Smooth muscle cell (in vitro differentiated cells): ENCODE results near the gene CEND1. TPM values are rescaled to one million over a fixed set of nuclear protein-coding genes. Genes with fewer than 3 reads are reported as not detected.

ENCODE experiments used
- DNase-seq: peaks from one replicate; lab custom pipeline; 2025; ENCODE audit not compliant: unreplicated experiment; lab: John Stamatoyannopoulos, UW
- H2AFZ ChIP-seq: fragments of 200-600 bp; sonication (generic); 2 replicates; pipeline ENCODE4 v1.6.0; 2016; ENCODE audit warnings: antibody characterized with exemption, low read depth, mild to moderate bottlenecking
- H3F3A ChIP-seq: fragments of 200-600 bp; sonication (generic); 2 replicates; pipeline ENCODE4 v1.6.0; 2017; ENCODE audit warnings: antibody characterized with exemption, low read depth
- H3K27ac ChIP-seq: fragments of 200-600 bp; sonication (generic); 2 replicates; pipeline ENCODE4 v1.5.1; 2016; ENCODE audit warnings: low read depth, mild to moderate bottlenecking
- H3K27me3 ChIP-seq: fragments of 200-600 bp; sonication (generic); 2 replicates; pipeline ENCODE4 v1.6.1; 2016; ENCODE audit warnings: low read depth, mild to moderate bottlenecking
- H3K36me3 ChIP-seq: fragments of 200-600 bp; sonication (generic); 2 replicates; pipeline ENCODE4 v1.5.1; 2016; ENCODE audit warnings: low read depth
- H3K4me1 ChIP-seq: fragments of 200-600 bp; sonication (generic); 2 replicates; pipeline ENCODE4 v1.5.1; 2016; ENCODE audit warnings: low read depth
- H3K4me2 ChIP-seq: fragments of 200-600 bp; sonication (generic); 2 replicates; pipeline ENCODE4 v1.6.0; 2016; ENCODE audit warnings: mild to moderate bottlenecking
- H3K4me3 ChIP-seq: fragments of 200-600 bp; sonication (generic); 2 replicates; pipeline ENCODE4 v1.5.1; 2016; ENCODE audit warnings: mild to moderate bottlenecking
- H3K79me2 ChIP-seq: fragments of 200-600 bp; sonication (generic); 2 replicates; pipeline ENCODE4 v1.6.0; 2016; ENCODE audit warnings: low read depth, mild to moderate bottlenecking
- H3K9ac ChIP-seq: fragments of 200-600 bp; sonication (generic); 2 replicates; pipeline ENCODE4 v1.6.0; 2016; ENCODE audit warnings: low read depth
- H3K9me3 ChIP-seq: fragments of 200-600 bp; sonication (generic); replicated peaks from 2 replicates; pipeline ENCODE4 v1.5.1; 2016; ENCODE audit warnings: low read depth
- H4K20me1 ChIP-seq: fragments of 200-600 bp; sonication (generic); 2 replicates; pipeline ENCODE4 v1.6.0; 2016; ENCODE audit warnings: low read depth
- WGBS: methylation state at CpG from one replicate; pipeline ENCODE4 v1.1.7; 2016; ENCODE audit warnings: low lambda C conversion rate; 5-methylcytosine and 5-hydroxymethylcytosine counted together
- polyA plus RNA-seq: library from polyadenylated mRNA; unstranded; fragments of >200 nt; fragmentation: Nextera tagmentation; extraction: Ambion mirVana; gene quantifications from 2 replicates; pipeline ENCODE4 v1.2.1, GENCODE V29; 2016
- total RNA-seq: library from RNA; depleted of rRNA; stranded (reverse); fragments of >200 nt; gene quantifications from 2 replicates; pipeline ENCODE4 v1.2.3, GENCODE V29; 2014
- TF ChIP-seq, protein P1 (sequence below): fragments of 200-600 bp; sonication (generic); IDR thresholded peaks from 2 replicates; pipeline ENCODE4 v1.5.1; 2017; ENCODE audit warnings: borderline replicate concordance, mild to moderate bottlenecking, antibody characterized with exemption; ENCODE audit not compliant: insufficient read depth, poor library complexity, severe bottlenecking

The CEND1 gene
- total and polyA plus RNA-seq, 2 experiments from 2014 or later = 0.13 TPM; not detected in 1

DNA sequence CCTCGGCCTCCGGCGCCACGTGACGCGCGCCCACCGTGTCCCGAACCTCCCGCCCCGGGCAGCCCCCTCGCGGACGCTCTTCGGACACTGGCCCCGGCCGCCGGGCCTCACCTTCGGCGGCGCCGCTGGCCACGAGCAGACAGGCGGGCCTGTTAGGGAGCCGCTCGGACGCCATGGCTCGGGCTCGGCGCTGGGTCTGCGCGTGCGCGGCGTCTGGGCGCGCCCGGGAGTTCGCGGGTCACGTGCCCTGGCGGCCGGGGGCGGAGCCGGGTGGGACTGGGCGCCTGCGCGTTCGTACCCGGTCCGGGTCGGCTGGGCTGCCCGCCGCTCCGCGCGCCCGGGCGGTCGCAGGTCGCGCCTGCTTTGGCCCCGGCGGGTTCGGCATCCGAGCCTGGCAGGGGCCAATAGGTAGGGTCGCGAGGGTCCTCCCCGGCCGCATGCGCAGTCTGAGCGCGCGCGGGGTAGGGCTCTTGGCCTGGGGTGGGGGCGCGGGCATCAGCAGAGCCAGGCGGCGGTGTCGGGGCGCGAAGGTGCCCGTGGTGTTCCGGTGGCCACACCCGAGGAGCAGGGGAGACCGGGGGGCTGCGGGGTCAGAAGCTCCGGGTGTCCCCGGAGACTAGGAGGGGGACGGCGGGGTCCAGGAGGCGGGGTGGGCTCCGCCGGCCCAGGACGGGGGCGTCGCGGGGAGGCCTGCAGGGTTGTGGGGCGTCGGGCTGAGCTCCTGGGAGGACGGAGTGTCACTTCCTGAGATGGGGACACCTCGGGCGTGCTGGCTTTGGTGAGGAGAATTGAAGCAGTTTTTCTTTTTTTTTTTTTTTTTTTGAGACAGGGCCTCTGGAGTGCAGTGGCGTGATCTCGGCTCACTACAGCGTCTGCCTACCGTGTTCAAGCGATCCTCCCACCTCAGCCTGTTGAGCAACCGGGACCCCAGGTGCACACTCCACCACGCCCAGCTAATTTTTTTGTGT lies 12.3 kb downstream of the CEND1 start, which contains the start of gene GATD1:
TSS of gene GATD1 (minus strand) at position 200 of the 968 bp plus-strand sequence. CDS start at position 175, 25 bp downstream.
- Histone ChIP-seq H3K4me3 (peak within 1 kb of the TSS; percentile 98), H3K4me2 (peak within 1 kb of the TSS; percentile 100), H3K9me3 (no peaks in the 10 kb centered on the region), H3K9ac (peak within 1 kb of the TSS; percentile 91), H4K20me1 (peaks cover 71% of the 10 kb centered on the region), H3F3A (no peaks in the 10 kb centered on the region), H3K36me3 (no peaks in the 10 kb centered on the region), H3K27me3 (no peaks in the 10 kb centered on the region), H3K79me2 (peaks cover 52% of the 10 kb centered on the region), H2AFZ (peak within 1 kb of the TSS; percentile 92), H3K4me1 (peaks cover 17% of the 10 kb centered on the region), H3K27ac (peak within 1 kb of the TSS; percentile 23)
- 1% methylated on average over 40 of the region's 110 CpGs for WGBS
- DNase-seq = peak; percentile 85
- TF ChIP-seq, protein P1, sequence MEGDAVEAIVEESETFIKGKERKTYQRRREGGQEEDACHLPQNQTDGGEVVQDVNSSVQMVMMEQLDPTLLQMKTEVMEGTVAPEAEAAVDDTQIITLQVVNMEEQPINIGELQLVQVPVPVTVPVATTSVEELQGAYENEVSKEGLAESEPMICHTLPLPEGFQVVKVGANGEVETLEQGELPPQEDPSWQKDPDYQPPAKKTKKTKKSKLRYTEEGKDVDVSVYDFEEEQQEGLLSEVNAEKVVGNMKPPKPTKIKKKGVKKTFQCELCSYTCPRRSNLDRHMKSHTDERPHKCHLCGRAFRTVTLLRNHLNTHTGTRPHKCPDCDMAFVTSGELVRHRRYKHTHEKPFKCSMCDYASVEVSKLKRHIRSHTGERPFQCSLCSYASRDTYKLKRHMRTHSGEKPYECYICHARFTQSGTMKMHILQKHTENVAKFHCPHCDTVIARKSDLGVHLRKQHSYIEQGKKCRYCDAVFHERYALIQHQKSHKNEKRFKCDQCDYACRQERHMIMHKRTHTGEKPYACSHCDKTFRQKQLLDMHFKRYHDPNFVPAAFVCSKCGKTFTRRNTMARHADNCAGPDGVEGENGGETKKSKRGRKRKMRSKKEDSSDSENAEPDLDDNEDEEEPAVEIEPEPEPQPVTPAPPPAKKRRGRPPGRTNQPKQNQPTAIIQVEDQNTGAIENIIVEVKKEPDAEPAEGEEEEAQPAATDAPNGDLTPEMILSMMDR = no peak

DNA sequence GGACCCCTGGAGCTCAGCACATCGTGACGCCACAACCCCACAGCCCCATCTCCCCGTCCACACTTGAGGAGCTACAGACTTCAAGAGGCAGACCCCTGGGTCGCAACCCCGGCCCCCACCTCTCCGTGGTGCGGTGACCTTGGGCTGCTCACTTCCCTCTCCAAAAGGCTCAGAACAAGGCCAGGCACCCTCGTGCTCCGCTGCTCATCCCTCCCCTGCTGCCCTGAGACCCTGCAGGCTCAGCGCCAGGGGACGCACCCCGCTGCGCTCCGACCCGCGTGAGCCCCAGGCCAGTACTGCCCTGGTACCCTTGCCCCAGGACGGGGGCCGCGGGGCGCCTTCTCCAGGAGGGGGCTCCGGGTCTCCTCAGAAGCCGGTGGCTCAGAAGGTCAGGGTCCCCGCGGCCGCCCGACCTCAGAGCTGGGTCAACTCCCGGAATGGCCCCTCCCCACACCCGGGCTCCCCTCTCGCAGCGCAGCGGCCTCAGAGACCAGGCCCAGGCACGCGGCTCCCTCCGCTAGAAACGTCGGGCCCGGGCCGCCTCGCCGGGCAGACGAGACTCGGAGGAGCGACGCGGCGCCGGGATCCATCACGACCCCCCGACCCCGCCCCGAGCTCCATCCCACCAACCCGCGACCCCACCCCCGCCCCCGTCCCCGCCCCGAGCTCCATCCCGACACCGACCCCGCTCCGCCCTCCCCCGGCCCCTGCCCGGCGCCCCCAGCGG lies 13.2 kb downstream of the CEND1 start:
- Histone ChIP-seq H3K36me3 (no peaks in the 10 kb centered on the region), H3K79me2 (peaks cover 52% of the 10 kb centered on the region), H4K20me1 (peaks cover 71% of the 10 kb centered on the region)

DNA sequence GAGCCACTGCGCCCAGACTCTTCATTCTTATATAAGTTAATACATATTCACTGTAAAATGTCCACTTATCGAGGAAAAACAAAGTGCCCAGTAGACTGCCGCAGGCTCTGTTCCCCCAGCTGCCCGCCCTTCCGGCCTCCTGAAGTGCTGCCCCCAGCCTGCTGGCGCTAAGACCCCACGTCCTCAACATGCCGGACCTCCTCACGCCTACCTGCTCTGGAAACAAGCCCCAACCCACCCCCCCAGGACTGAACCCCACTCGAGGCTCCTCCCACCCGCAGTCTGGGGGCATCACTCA lies 13.7 kb downstream of the CEND1 start:
- peaks cover 71% of the 10 kb centered on the region for H4K20me1 ChIP-seq

More for the DNA sequence above, 13.2 kb downstream of the CEND1 start:
- Histone ChIP-seq H3K9ac (peak overlapping the region; percentile 91), H3K4me3 (peak overlapping the region; percentile 98), H3K4me2 (peak overlapping the region; percentile 100), H3K27me3 (no peaks in the 10 kb centered on the region), H3K4me1 (peaks cover 17% of the 10 kb centered on the region), H3F3A (no peaks in the 10 kb centered on the region), H2AFZ (peak overlapping the region; percentile 77), H3K27ac (no peak overlapping the region), H3K9me3 (no peaks in the 10 kb centered on the region)
- WGBS = 4% methylated on average over 22 of the region's 65 CpGs
- DNase-seq = no peak
- TF ChIP-seq, protein P1 = no peak

More for the DNA sequence above, 13.7 kb downstream of the CEND1 start:
- Histone ChIP-seq H2AFZ (no peak overlapping the region), H3K79me2 (peaks cover 52% of the 10 kb centered on the region), H3K4me1 (peaks cover 17% of the 10 kb centered on the region), H3K9me3 (no peaks in the 10 kb centered on the region), H3K9ac (peak overlapping the region; percentile 91), H3K4me2 (peak overlapping the region; percentile 100), H3K27ac (no peak overlapping the region), H3K36me3 (no peaks in the 10 kb centered on the region), H3K27me3 (no peaks in the 10 kb centered on the region), H3K4me3 (peak overlapping the region; percentile 98), H3F3A (no peaks in the 10 kb centered on the region)
- no peak for DNase-seq
- TF ChIP-seq, protein P1 = no peak
- WGBS = 42% methylated on average over 10 of the region's 11 CpGs
